ENCODE data around the gene UBE2J2.
A peak's percentile ranks its signal among the peaks of the same experiment; 100 is the strongest.

The UBE2J2 gene

GRCh38 chr1:1210726-1211540 lies 62.7 kb downstream of the UBE2J2 start:
- no peak overlapping the region for H3K27ac ChIP-seq (ENCODE audit: low read depth, low read length)
- no peaks in the 10 kb centered on the region for H3K9me2 ChIP-seq (replicated peaks; ENCODE audit: control insufficient read depth, low read length)
- H3K79me2 ChIP-seq (ENCODE audit: control insufficient read depth, low read length), result no peaks in the 10 kb centered on the region
- 0 out of 2 replicates have a peak, but pooled peaks cover 5% of the 10 kb centered on the region for H4K20me1 ChIP-seq (ENCODE audit: control insufficient read depth, insufficient read depth, low read depth, low read length)
- H3K4me3 ChIP-seq (ENCODE audit: low read length), result no peak overlapping the region
- peaks cover 37% of the 10 kb centered on the region for H3K4me1 ChIP-seq (ENCODE audit: control insufficient read depth, low read length)
- no peaks in the 10 kb centered on the region for H3F3A ChIP-seq (ENCODE audit: control insufficient read depth, insufficient read depth)
- TF ChIP-seq EZH2phosphoT487 (IDR thresholded peaks at IDR 0.05; ENCODE audit: borderline replicate concordance, low read length), result no peak
- no peak for TF ChIP-seq CTCF (IDR thresholded peaks at IDR 0.05; ENCODE audit: low read depth, low read length, poor library complexity, severe bottlenecking)
- H3K9me3 ChIP-seq (ENCODE audit: control insufficient read depth, insufficient read depth, low read length), result no peaks in the 10 kb centered on the region
- no peak overlapping the region for H3K4me2 ChIP-seq (ENCODE audit: low read length)
- peaks cover 41% of the 10 kb centered on the region for H3K27me3 ChIP-seq (ENCODE audit: control insufficient read depth, low read length)
- no peaks in the 10 kb centered on the region for H3K36me3 ChIP-seq (ENCODE audit: control insufficient read depth, low read length)

- no peaks in the 10 kb centered on the region for H3K79me2 ChIP-seq (ENCODE audit: control insufficient read depth, low read length)
- no peak overlapping the region for H3K4me2 ChIP-seq (ENCODE audit: low read length)
- no peaks in the 10 kb centered on the region for H3K36me3 ChIP-seq (ENCODE audit: control insufficient read depth, low read length)
- peaks cover 60% of the 10 kb centered on the region for H3K27me3 ChIP-seq (ENCODE audit: control insufficient read depth, low read length)
- no peaks in the 10 kb centered on the region for H3K9me3 ChIP-seq (ENCODE audit: control insufficient read depth, insufficient read depth, low read length)
- no peaks in the 10 kb centered on the region for H3K9me2 ChIP-seq (replicated peaks; ENCODE audit: control insufficient read depth, low read length)
- H3K27ac ChIP-seq (ENCODE audit: low read depth, low read length), result no peak overlapping the region
- no peak overlapping the region for H3K4me3 ChIP-seq (ENCODE audit: low read length)
- H4K20me1 ChIP-seq (ENCODE audit: control insufficient read depth, insufficient read depth, low read depth, low read length), result 0 out of 2 replicates have a peak, but pooled peaks cover 5% of the 10 kb centered on the region
- peaks cover 31% of the 10 kb centered on the region for H3K4me1 ChIP-seq (ENCODE audit: control insufficient read depth, low read length)
- no peaks in the 10 kb centered on the region for H3F3A ChIP-seq (ENCODE audit: control insufficient read depth, insufficient read depth)
- no peak for TF ChIP-seq CTCF (IDR thresholded peaks at IDR 0.05; ENCODE audit: low read depth, low read length, poor library complexity, severe bottlenecking)
- 0 out of 2 replicates have a peak, but pooled peaks have one; percentile 9 for TF ChIP-seq EZH2phosphoT487 (IDR thresholded peaks at IDR 0.05; ENCODE audit: borderline replicate concordance, low read length)
Observed at GRCh38 chr1:1208713-1209433, 64.8 kb downstream of the UBE2J2 start.

GRCh38 chr1:1207571-1207892 lies 66.1 kb downstream of the UBE2J2 start:
- peaks cover 26% of the 10 kb centered on the region for H3K4me1 ChIP-seq (ENCODE audit: control insufficient read depth, low read length)
- no peaks in the 10 kb centered on the region for H3F3A ChIP-seq (ENCODE audit: control insufficient read depth, insufficient read depth)
- H3K9me3 ChIP-seq (ENCODE audit: control insufficient read depth, insufficient read depth, low read length), result no peaks in the 10 kb centered on the region
- H3K4me2 ChIP-seq (ENCODE audit: low read length), result no peak overlapping the region
- no peaks in the 10 kb centered on the region for H3K9me2 ChIP-seq (replicated peaks; ENCODE audit: control insufficient read depth, low read length)
- no peaks in the 10 kb centered on the region for H3K79me2 ChIP-seq (ENCODE audit: control insufficient read depth, low read length)
- no peak overlapping the region for H3K4me3 ChIP-seq (ENCODE audit: low read length)
- TF ChIP-seq EZH2phosphoT487 (IDR thresholded peaks at IDR 0.05; ENCODE audit: borderline replicate concordance, low read length) (no peak), CTCF (IDR thresholded peaks at IDR 0.05; ENCODE audit: low read depth, low read length, poor library complexity, severe bottlenecking) (no peak)
- H4K20me1 ChIP-seq (ENCODE audit: control insufficient read depth, insufficient read depth, low read depth, low read length), result 0 out of 2 replicates have a peak, but pooled peaks cover 5% of the 10 kb centered on the region
- no peak overlapping the region for H3K27ac ChIP-seq (ENCODE audit: low read depth, low read length)
- peaks cover 59% of the 10 kb centered on the region for H3K27me3 ChIP-seq (ENCODE audit: control insufficient read depth, low read length)
- H3K36me3 ChIP-seq (ENCODE audit: control insufficient read depth, low read length), result no peaks in the 10 kb centered on the region
